Stomach smooth muscle (tissue), 2 donors: ENCODE measurements around the gene NCOA1.
"Not testable (repeated sequence)": the region's sequence is repeated elsewhere in the genome, so short reads cannot be mapped to it uniquely, and the experiment has no call there.

Source experiments
- H3K27ac ChIP-seq: one replicate; pipeline ENCODE4 v1.7.0; 2013; ENCODE audit warnings: mild to moderate bottlenecking, low read length, inconsistent platforms
- H3K27me3 ChIP-seq, 2 donors: one replicate each; pipeline ENCODE4 v1.7.0; 2013; ENCODE audit warnings: low read length in 2 of 2; ENCODE audit not compliant: insufficient read depth in 2 of 2, control insufficient read depth in 1 of 2
- H3K36me3 ChIP-seq, 2 donors: one replicate each; pipeline ENCODE4 v1.7.0; 2013; ENCODE audit warnings: low read length in 2 of 2; ENCODE audit not compliant: control insufficient read depth in 2 of 2, insufficient read depth in 2 of 2
- H3K4me1 ChIP-seq: one replicate; pipeline ENCODE4 v1.7.0; 2013; ENCODE audit warnings: low read length; ENCODE audit not compliant: control insufficient read depth, insufficient read depth
- H3K4me3 ChIP-seq, 2 donors: one replicate each; pipeline ENCODE4 v1.7.0; 2013; ENCODE audit warnings: low read length in 2 of 2
- H3K9ac ChIP-seq, 2 donors: one replicate each; pipeline ENCODE4 v1.7.0; 2013; ENCODE audit warnings: low read length in 2 of 2, mild to moderate bottlenecking in 1 of 2
- H3K9me3 ChIP-seq, 2 donors: one replicate each; pipeline ENCODE4 v1.7.0; 2013; ENCODE audit warnings: low read length in 2 of 2; ENCODE audit not compliant: control insufficient read depth in 2 of 2
- donor health status: healthy.
- donor health status: Pancreatic carcinoma.

NCOA1 gene

DNA sequence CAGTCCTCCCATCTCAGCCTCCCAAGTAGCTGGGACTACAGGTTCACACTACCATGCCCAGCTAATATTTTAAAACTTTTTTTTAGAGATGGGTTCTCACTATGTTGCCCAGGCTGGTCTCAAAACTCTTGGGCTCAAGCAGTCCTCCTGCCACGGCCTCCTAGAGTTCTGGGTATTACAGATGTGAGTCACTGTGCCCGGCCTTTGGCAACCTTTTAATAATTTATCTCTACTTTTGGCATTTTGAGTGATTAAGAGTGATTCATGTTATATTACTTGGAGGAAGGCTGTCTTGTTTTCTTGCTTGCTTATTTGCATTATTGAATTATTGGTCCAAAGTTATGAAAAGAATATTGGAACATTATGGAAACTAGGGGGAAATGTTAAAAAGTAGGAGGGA, 24.3 kb downstream of the NCOA1 start:
- no peak overlapping the region for H3K27ac ChIP-seq
- H3K9me3 ChIP-seq = no peaks in the 10 kb centered on the region
- no peaks in the 10 kb centered on the region for H3K27me3 ChIP-seq
- H3K36me3 ChIP-seq = no peaks in the 10 kb centered on the region
- H3K4me1 ChIP-seq = no peaks in the 10 kb centered on the region
- H3K4me3 ChIP-seq = no peak overlapping the region
- H3K9ac ChIP-seq = no peak overlapping the region

DNA sequence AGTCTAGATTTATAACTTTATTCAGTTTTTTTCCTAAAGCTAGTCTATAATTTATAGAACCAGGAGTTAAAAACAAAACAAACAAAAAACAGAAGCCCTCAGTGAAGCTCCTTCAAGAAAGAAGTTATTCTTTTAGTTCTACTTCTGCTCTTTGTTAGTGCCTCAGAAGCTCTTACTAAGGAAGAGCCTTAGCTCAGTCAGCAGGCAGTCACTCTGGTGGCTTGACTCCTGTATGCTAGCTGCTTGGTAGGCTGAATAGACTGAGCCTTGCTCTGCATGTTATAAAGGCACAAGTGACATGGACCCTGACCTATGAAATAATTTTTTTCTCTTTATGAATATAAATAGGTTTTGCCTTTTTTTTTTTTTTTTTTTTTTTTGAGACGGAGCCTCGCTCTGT, 24.8 kb downstream of the NCOA1 start:
- Histone ChIP-seq H3K4me1 (no peaks in the 10 kb centered on the region), H3K27ac (no peak overlapping the region), H3K27me3 (no peaks in the 10 kb centered on the region)

DNA sequence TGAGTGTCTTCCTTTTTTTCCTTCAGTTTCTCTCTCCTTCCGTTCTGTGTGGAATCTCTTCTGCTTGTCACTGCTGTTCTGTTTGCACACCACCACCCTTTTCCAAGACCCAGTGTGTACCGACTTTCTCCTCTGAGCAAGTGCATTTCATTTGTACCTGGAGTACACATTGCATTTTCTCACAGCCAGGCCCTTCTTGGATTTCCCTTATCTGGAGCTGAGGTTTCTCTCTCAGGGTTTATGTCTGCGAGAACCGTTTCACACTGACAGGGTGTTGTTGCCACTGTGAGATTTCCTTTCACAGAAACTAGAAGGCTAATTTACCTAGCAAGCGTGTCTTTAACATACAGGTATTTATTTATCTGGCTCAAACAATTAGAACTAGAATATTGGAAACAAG, 26.2 kb downstream of the NCOA1 start:
- Histone ChIP-seq H3K36me3 (no peaks in the 10 kb centered on the region), H3K9me3 (no peaks in the 10 kb centered on the region), H3K4me1 (no peaks in the 10 kb centered on the region), H3K9ac (no peak overlapping the region), H3K27me3 (no peaks in the 10 kb centered on the region), H3K27ac (no peak overlapping the region), H3K4me3 (no peak overlapping the region)

More for the DNA sequence above, 24.8 kb downstream of the NCOA1 start:
- Histone ChIP-seq H3K9ac (no peak overlapping the region), H3K36me3 (no peaks in the 10 kb centered on the region), H3K4me3 (no peak overlapping the region), H3K9me3 (no peaks in the 10 kb centered on the region)

DNA sequence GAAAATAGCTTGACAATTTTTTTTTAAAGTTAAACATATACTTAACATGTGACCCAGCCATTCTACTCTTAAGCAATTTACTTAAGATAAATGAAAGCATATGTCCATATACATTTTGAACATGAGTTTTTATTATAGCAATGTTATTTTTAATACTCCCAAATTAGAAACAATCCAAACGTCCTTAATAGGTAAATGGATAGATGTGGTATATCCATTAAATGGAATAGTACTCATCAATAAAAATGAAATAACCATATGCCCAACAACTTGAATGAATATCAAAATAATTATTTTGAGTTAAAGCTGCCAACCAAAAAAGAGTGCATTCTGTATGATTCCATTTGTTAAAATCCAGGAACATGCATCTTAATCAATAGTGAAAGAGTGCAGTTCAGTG, 29.1 kb downstream of the NCOA1 start:
- H3K4me1 ChIP-seq = no peaks in the 10 kb centered on the region
- no peaks in the 10 kb centered on the region for H3K36me3 ChIP-seq
- no peaks in the 10 kb centered on the region for H3K27me3 ChIP-seq
- H3K27ac ChIP-seq = no peak overlapping the region
- no peak overlapping the region for H3K4me3 ChIP-seq
- H3K9me3 ChIP-seq = no peaks in the 10 kb centered on the region
- H3K9ac ChIP-seq = no peak overlapping the region

DNA sequence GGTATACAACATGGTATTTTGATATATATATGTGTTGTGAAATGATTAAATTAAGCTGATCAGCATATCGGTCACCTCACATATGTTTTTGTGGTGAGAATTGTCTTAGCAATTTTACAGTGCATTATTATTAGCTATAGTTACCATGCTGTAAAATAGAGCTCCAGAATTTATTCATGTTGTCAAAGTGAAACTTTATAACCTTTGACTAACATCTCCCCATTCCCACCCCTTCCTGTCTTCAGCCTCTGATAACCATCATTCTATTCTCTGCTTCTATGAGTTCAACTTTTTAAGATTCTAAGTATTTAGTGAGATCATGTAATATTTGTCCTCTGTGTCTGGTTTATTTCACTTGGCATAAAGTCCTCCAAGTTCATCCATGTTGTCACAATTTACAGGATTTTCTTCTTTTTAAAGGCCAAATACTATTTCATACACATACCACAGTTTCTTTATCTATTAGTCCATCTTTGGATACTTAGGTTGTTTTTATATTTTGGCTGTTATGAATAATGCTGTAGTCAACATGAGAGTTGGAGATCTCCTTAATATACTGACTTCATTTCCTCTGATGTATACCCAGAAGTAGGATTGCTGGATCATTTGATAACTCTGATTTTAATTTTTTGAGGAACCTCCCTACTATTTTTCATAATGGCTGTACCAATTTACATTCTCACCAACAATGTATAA, 30.3 kb downstream of the NCOA1 start:
- Histone ChIP-seq H3K9me3 (no peaks in the 10 kb centered on the region), H3K27me3 (no peaks in the 10 kb centered on the region), H3K27ac (no peak overlapping the region)

DNA sequence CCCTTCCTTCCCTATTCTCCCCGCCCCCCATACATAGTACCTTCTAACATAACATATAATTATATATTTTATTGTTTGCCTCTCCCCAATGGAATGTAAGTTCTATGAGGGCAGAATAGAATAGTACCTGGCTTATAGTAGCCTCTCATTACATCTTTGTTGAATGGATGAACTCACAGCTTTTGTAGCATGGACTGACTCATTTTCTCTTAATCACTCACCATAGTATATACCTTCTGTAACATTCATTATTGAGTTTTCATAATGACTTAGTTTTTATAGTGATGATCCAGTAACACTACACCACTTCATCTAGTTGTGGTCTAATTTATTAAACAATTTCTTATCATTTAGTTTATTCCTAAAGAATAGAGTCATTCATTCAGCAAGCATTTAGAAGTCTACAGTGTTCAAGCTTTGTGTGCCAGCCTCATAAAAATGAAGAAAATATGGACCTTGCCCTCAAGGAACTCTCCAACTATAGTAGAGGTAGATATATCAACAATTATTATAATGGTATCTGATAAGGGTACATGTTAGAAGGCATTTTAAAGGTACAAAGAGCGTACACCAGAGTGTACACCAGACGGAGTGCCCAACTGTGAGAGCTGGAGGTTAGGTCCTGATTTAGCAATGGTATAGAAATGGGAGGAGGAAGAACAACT, 31.1 kb downstream of the NCOA1 start:
- H3K9ac ChIP-seq = no peak overlapping the region
- no peaks in the 10 kb centered on the region for H3K27me3 ChIP-seq
- no peaks in the 10 kb centered on the region for H3K9me3 ChIP-seq
- no peaks in the 10 kb centered on the region for H3K4me1 ChIP-seq
- H3K36me3 ChIP-seq = no peaks in the 10 kb centered on the region
- no peak overlapping the region for H3K27ac ChIP-seq
- no peak overlapping the region for H3K4me3 ChIP-seq

More for the DNA sequence above, 30.3 kb downstream of the NCOA1 start:
- Histone ChIP-seq H3K4me1 (no peaks in the 10 kb centered on the region), H3K4me3 (no peak overlapping the region), H3K36me3 (no peaks in the 10 kb centered on the region), H3K9ac (no peak overlapping the region)

DNA sequence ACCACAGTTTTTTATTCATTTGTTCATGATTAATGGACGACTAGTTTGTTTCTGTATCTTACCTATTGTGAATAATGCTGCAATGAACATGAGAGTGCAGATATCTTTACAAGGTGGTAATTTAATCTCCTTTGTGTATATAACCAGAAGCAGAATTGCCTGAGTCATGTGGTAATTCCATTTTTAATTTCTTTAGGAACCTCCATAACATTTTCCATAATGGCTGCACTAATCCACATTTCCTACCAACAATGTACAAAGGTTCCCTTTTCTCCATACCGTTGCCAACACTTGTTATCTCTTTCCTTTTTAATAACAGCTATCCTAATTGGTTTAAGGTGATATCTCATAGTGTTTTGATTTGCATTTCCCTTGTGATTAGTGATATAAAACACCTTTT, 36.5 kb downstream of the NCOA1 start:
- Histone ChIP-seq H3K9me3 (no peaks in the 10 kb centered on the region), H3K36me3 (no peaks in the 10 kb centered on the region), H3K4me3 (no peak overlapping the region), H3K27me3 (no peaks in the 10 kb centered on the region), H3K9ac (no peak overlapping the region), H3K27ac (no peak overlapping the region), H3K4me1 (no peaks in the 10 kb centered on the region)

DNA sequence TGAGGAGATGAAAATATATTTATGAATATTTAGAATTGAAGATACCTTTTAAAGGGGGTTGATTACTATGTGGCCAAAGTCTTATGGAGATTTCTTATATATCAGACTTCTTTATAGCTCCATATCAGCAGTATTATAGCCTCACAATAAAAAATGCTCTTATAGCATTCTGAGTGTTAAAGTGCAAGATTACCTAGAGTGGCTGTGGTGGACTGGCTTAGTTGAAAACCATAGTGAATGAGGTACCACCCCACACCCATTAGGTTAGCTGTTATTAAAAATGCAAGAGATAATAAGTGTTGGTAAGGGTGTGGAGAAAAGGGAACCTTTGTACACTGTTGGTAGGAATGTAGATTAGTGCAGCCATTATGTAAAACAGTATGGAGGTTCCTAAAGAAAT, 39.7 kb downstream of the NCOA1 start:
- no peak overlapping the region for H3K27ac ChIP-seq
- H3K36me3 ChIP-seq = no peaks in the 10 kb centered on the region
- H3K9ac ChIP-seq = no peak overlapping the region
- no peak overlapping the region for H3K4me3 ChIP-seq
- H3K27me3 ChIP-seq = no peaks in the 10 kb centered on the region
- H3K4me1 ChIP-seq = no peaks in the 10 kb centered on the region
- H3K9me3 ChIP-seq = no peaks in the 10 kb centered on the region

DNA sequence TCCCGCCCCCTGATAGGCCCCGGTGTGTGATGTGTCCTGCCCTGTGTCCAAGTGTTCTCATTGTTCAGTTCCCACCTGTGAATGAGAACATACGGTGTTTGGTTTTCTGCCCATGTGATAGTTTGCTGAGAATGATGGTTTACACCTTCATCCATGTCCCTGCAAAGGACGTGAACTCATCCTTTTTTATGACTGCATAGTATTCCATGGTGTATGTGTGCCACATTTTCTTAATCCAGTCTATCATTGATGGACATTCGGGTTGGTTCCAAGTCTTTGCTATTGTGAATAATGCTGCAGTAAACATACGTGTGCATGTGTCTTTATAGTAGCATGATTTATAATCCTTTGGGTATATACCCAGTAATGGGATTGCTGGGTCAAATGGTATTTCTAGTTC, 40.6 kb downstream of the NCOA1 start:
- H3K4me1 ChIP-seq, H3K4me3 ChIP-seq, H3K9me3 ChIP-seq, H3K9ac ChIP-seq, H3K27me3 ChIP-seq, H3K27ac ChIP-seq, H3K36me3 ChIP-seq: not testable (repeated sequence)

DNA sequence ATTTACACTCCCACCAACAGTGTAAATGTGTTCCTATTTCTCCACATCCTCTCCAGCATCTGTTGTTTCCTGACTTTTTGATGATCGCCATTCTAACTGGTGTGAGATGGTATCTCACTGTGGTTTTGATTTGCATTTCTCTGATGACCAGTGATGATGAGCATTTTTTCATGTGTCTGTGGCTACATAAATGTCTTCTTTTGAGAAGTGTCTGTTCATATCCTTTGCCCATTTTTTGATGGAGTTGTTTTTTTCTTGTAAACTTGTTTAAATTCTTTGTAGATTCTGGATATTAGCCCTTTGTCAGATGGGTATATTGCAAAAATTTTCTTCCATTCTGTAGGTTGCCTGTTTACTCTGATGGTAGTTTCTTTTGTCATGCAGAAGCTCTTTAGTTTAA, 41.0 kb downstream of the NCOA1 start:
- not testable (repeated sequence) for H3K4me3 ChIP-seq, H3K36me3 ChIP-seq, H3K27me3 ChIP-seq, H3K4me1 ChIP-seq, H3K9ac ChIP-seq, H3K9me3 ChIP-seq, H3K27ac ChIP-seq

DNA sequence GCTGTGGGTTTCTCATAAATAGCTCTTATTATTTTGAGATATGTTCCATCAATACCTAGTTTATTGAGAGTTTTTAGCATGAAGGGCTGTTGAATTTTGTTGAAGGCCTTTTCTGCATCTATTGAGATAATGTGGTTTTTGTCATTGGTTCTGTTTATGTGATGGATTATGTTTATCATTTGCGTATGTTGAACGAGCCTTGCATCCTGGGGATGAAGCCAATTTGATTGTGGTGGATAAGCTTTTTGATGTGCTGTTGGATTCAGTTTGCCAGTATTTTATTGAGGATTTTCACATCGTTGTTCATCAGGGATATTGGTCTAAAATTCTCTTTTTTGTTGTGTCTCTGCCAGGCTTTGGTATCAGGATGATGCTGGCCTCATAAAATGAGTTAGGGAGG, 42.5 kb downstream of the NCOA1 start:
- not testable (repeated sequence) for H3K9ac ChIP-seq

More for the DNA sequence above, 42.5 kb downstream of the NCOA1 start:
- not testable (repeated sequence) for H3K36me3 ChIP-seq, H3K27ac ChIP-seq, H3K9me3 ChIP-seq, H3K4me3 ChIP-seq, H3K27me3 ChIP-seq, H3K4me1 ChIP-seq
